Stimulated activated naive CD8-positive, alpha-beta T cell treated with anti-CD3 and anti-CD28 coated beads, Interleukin-15, amount 100 ng/mL, for 72 hours (primary cell): Measurements from ENCODE around the gene SSTR5.
"Not testable (repeated sequence)": the region's sequence is repeated elsewhere in the genome, so short reads cannot be mapped to it uniquely, and the experiment has no call there.

Experiments used
- ATAC-seq: fragments of 150-1000 bp; cut with Tn5 transposase; 2 replicates; pipeline ENCODE4 v1.10.0; 2021; ENCODE audit warnings: mild to moderate bottlenecking, moderate library complexity
- DNase-seq, 2 donors: peaks; one replicate each; pipeline ENCODE4 v3.0.0; 2021 to 2022
- H3K27ac Mint-ChIP-seq, 2 donors: one replicate each; pipeline ENCODE4 v1.8.0; 2022; ENCODE audit warnings: mild to moderate bottlenecking in 2 of 2, mixed read lengths in 2 of 2, moderate library complexity in 2 of 2
- H3K27me3 Mint-ChIP-seq: one replicate; pipeline ENCODE4 v1.8.0; 2022; ENCODE audit warnings: mixed read lengths
- H3K4me1 Mint-ChIP-seq: one replicate; pipeline ENCODE4 v1.8.0; 2022; ENCODE audit warnings: mild to moderate bottlenecking, mixed read lengths
- H3K4me3 Mint-ChIP-seq, 2 donors: one replicate each; pipeline ENCODE4 v1.8.0; 2022; ENCODE audit warnings: mild to moderate bottlenecking in 2 of 2, mixed read lengths in 2 of 2, moderate library complexity in 1 of 2
- H3K9me3 Mint-ChIP-seq, 2 donors: one replicate each; pipeline ENCODE4 v1.8.0; 2022; ENCODE audit warnings: mixed read lengths in 2 of 2

The SSTR5 gene

GRCh38 chr16:1086443-1086842 lies 13.9 kb downstream of the SSTR5 start:
- not testable (repeated sequence) for DNase-seq, ATAC-seq, H3K4me1 Mint-ChIP-seq, H3K4me3 Mint-ChIP-seq, H3K27ac Mint-ChIP-seq
- Mint-ChIP-seq H3K9me3 (peaks cover 8 to 25% of the 10 kb centered on the region in 2 donors), H3K27me3 (peaks cover 48% of the 10 kb centered on the region)

- Mint-ChIP-seq H3K9me3 (peaks cover 8 to 30% of the 10 kb centered on the region in 2 donors), H3K4me1 (peaks cover 4% of the 10 kb centered on the region), H3K4me3 (no peak overlapping the region), H3K27ac (no peak overlapping the region), H3K27me3 (peaks cover 40% of the 10 kb centered on the region)
- DNase-seq (no peak), ATAC-seq (no peak)
Observed at GRCh38 chr16:1088295-1089170, 16.0 kb downstream of the SSTR5 start.

GRCh38 chr16:1089439-1089821 lies 16.9 kb downstream of the SSTR5 start:
- Mint-ChIP-seq H3K9me3 (peaks cover 8 to 23% of the 10 kb centered on the region in 2 donors), H3K27me3 (peaks cover 35% of the 10 kb centered on the region), H3K4me1 (peaks cover 5% of the 10 kb centered on the region), H3K4me3 (no peak overlapping the region), H3K27ac (no peak overlapping the region)
- ATAC-seq: no peak
- no peak for DNase-seq

- DNase-seq (no peak), ATAC-seq (no peak)
- Mint-ChIP-seq H3K9me3 (peaks cover 8 to 17% of the 10 kb centered on the region in 2 donors), H3K4me1 (peaks cover 5% of the 10 kb centered on the region), H3K27me3 (peaks cover 29% of the 10 kb centered on the region), H3K27ac (no peak overlapping the region), H3K4me3 (no peak overlapping the region)
Observed at GRCh38 chr16:1089822-1090619, 17.5 kb downstream of the SSTR5 start.

- DNase-seq (no peak), ATAC-seq (no peak)
- H3K27ac Mint-ChIP-seq: no peak overlapping the region
- peaks cover 0 to 8% of the 10 kb centered on the region in 2 donors for H3K9me3 Mint-ChIP-seq
- H3K27me3 Mint-ChIP-seq: peaks cover 23% of the 10 kb centered on the region
- peaks cover 5% of the 10 kb centered on the region for H3K4me1 Mint-ChIP-seq
- H3K4me3 Mint-ChIP-seq: no peak overlapping the region
Observed at GRCh38 chr16:1090620-1091587, 18.4 kb downstream of the SSTR5 start.

GRCh38 chr16:1091992-1092552 lies 19.5 kb downstream of the SSTR5 start:
- DNase-seq: no peak
- peaks cover 0 to 7% of the 10 kb centered on the region in 2 donors for H3K9me3 Mint-ChIP-seq
- no peak overlapping the region for H3K4me3 Mint-ChIP-seq
- H3K27me3 Mint-ChIP-seq: peaks cover 22% of the 10 kb centered on the region
- H3K27ac Mint-ChIP-seq: no peak overlapping the region
- no peak for ATAC-seq
- H3K4me1 Mint-ChIP-seq: peaks cover 5% of the 10 kb centered on the region

GRCh38 chr16:1092685-1093283 lies 20.2 kb downstream of the SSTR5 start:
- H3K9me3 Mint-ChIP-seq, H3K4me1 Mint-ChIP-seq, H3K4me3 Mint-ChIP-seq, DNase-seq, ATAC-seq, H3K27ac Mint-ChIP-seq: not testable (repeated sequence)
- H3K27me3 Mint-ChIP-seq: peaks cover 22% of the 10 kb centered on the region

GRCh38 chr16:1093284-1094123 lies 21.0 kb downstream of the SSTR5 start:
- Mint-ChIP-seq H3K4me3 (peak overlapping the region in 1 of 2 donors; percentile 55), H3K9me3 (peaks cover 0 to 7% of the 10 kb centered on the region in 2 donors), H3K4me1 (peaks cover 5% of the 10 kb centered on the region), H3K27me3 (peaks cover 17% of the 10 kb centered on the region), H3K27ac (peak overlapping the region in 1 of 2 donors; percentile 72)
- DNase-seq (peak; percentile 56 to 69), ATAC-seq (peak; percentile 55)

- Mint-ChIP-seq H3K27ac (no peak overlapping the region), H3K9me3 (peaks cover 0 to 7% of the 10 kb centered on the region in 2 donors), H3K27me3 (peaks cover 17% of the 10 kb centered on the region), H3K4me3 (no peak overlapping the region), H3K4me1 (peaks cover 5% of the 10 kb centered on the region)
- ATAC-seq: no peak
- DNase-seq: no peak
Observed at GRCh38 chr16:1094124-1094479, 21.6 kb downstream of the SSTR5 start.

- Mint-ChIP-seq H3K4me1 (peaks cover 5% of the 10 kb centered on the region), H3K4me3 (no peak overlapping the region), H3K27ac (no peak overlapping the region), H3K9me3 (peaks cover 0 to 7% of the 10 kb centered on the region in 2 donors), H3K27me3 (peaks cover 21% of the 10 kb centered on the region)
- no peak for DNase-seq
- ATAC-seq: peak; percentile 19
Observed at GRCh38 chr16:1094601-1095449, 22.3 kb downstream of the SSTR5 start.

- no peak for ATAC-seq
Observed at GRCh38 chr16:1095450-1096168, 23.1 kb downstream of the SSTR5 start.

GRCh38 chr16:1096169-1097082 lies 23.9 kb downstream of the SSTR5 start, which contains the start of gene C1QTNF8:
C1QTNF8 (minus strand) TSS chr16:1096244; CDS start chr16:1094922, 1,322 bp downstream.
- no peak for ATAC-seq
- peaks cover 5% of the 10 kb centered on the region for H3K4me1 Mint-ChIP-seq
- H3K4me3 Mint-ChIP-seq: no peak within 1 kb of the TSS
- H3K27me3 Mint-ChIP-seq: peaks cover 35% of the 10 kb centered on the region
- H3K9me3 Mint-ChIP-seq: peaks cover 0 to 7% of the 10 kb centered on the region in 2 donors
- DNase-seq: no peak
- no peak within 1 kb of the TSS for H3K27ac Mint-ChIP-seq

More at GRCh38 chr16:1095450-1096168, 23.1 kb downstream of the SSTR5 start:
- Mint-ChIP-seq H3K9me3 (peaks cover 0 to 7% of the 10 kb centered on the region in 2 donors), H3K27ac (no peak overlapping the region), H3K27me3 (peaks cover 27% of the 10 kb centered on the region), H3K4me1 (peaks cover 5% of the 10 kb centered on the region), H3K4me3 (no peak overlapping the region)
- DNase-seq: no peak
